ENCODE results near the gene FARS2. TPM values are rescaled to one million over a fixed set of nuclear protein-coding genes. Genes with fewer than 3 reads are reported as not detected.

The FARS2 gene
- total and polyA plus RNA-seq, 11 donors, result 11.4 to 24.6 (median 20.5) TPM

DNA sequence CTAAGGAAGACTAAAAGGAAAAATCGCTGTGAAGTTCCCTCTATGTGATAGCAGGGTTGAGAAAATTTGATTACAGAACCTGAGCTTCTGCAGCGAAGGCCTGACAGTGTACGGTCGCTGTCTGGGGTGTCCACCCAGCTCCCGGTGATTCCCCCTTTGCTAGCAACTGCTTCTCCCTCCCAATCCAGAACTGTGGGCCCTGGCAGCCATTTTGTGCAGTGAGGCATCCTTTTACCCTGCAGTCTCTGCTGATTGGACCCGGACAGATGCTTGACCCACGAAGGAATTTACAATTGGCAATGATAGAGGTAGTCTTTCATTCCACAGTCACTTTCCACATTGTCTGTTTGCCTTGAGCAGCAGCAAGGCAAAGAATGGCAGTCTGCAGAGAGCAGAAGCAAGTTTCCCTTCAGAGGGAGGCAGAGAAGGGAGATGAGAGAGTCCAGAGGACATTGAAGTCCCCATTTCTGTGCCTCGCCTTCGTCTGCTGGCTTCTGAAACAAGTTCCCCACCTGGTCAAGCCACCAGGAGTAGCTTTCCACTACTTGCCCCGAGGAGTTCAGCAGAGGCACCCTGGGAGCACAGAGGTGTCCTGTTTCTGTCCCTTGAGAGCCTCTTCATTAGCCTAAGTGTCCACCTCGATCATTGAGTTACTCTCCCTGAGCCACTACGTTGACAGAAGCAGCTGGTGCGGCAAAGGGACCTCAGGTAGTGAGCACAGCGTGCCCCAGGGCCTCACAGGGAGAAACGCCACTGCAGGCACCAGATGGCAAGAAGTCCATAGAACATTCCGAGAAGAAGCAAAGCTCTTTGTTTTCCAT, 375.1 kb downstream of the FARS2 start:
- DNase-seq (no peak), ATAC-seq (no peak)
- Histone ChIP-seq H3K36me3 (no peaks in the 10 kb centered on the region), H3K4me1 (peaks cover 0 to 21% (median 0%) of the 10 kb centered on the region in 12 donors), H3K27me3 (no peaks in the 10 kb centered on the region), H3K9me3 (peaks cover 0 to 19% (median 8%) of the 10 kb centered on the region in 12 donors), H3K4me3 (no peak overlapping the region), H3K27ac (no peak overlapping the region)
- WGBS, 4 donors, result 86 to 89% (median 89%) methylated on average over 16 of the region's 16 CpGs
- intact Hi-C loops (cut with DNase I), result loop anchor here in 1 of 10 donors (5.0 kb wide), 1 partner anchor 131 kb away; no protein-coding TSS in a partner anchor
- no peak for TF ChIP-seq POLR2A (IDR thresholded peaks at IDR 0.05)
- TF ChIP-seq, protein P1, sequence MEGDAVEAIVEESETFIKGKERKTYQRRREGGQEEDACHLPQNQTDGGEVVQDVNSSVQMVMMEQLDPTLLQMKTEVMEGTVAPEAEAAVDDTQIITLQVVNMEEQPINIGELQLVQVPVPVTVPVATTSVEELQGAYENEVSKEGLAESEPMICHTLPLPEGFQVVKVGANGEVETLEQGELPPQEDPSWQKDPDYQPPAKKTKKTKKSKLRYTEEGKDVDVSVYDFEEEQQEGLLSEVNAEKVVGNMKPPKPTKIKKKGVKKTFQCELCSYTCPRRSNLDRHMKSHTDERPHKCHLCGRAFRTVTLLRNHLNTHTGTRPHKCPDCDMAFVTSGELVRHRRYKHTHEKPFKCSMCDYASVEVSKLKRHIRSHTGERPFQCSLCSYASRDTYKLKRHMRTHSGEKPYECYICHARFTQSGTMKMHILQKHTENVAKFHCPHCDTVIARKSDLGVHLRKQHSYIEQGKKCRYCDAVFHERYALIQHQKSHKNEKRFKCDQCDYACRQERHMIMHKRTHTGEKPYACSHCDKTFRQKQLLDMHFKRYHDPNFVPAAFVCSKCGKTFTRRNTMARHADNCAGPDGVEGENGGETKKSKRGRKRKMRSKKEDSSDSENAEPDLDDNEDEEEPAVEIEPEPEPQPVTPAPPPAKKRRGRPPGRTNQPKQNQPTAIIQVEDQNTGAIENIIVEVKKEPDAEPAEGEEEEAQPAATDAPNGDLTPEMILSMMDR (IDR thresholded peaks at IDR 0.05), result no peak

DNA sequence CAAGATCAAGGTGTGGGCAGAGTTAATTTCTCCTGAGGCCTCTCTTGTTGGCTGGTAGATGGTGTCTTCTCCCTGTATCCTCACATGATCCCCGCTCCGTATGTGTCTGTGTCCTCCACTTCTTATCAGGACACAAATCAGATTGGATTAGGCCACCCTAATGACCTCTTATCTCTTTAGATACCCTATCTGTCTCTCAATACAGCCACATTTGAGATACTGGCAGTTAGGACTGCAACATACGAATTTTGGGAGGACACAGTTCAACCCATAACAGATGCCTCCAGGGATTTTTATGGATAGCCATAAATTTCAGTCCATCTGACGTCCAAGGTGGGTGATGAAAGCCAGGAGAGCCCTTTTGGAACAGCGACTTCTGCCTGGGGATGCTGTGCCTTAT, 376.4 kb downstream of the FARS2 start:
- no peak for DNase-seq
- no peak for ATAC-seq
- Histone ChIP-seq H3K4me1 (peaks cover 0 to 21% (median 0%) of the 10 kb centered on the region in 12 donors), H3K9me3 (peaks cover 0 to 19% (median 8%) of the 10 kb centered on the region in 12 donors), H3K27ac (peak overlapping the region in 2 of 12 donors; percentile 54 to 58), H3K4me3 (no peak overlapping the region), H3K27me3 (no peaks in the 10 kb centered on the region), H3K36me3 (no peaks in the 10 kb centered on the region)
- WGBS, 4 donors, result 78 to 86% (median 85%) methylated on average over 5 of the region's 5 CpGs
- intact Hi-C loops (cut with DNase I), result loop anchor here in 1 of 10 donors (5.0 kb wide), 1 partner anchor 130 kb away; no protein-coding TSS in a partner anchor
- TF ChIP-seq POLR2A (IDR thresholded peaks at IDR 0.05), result no peak
- TF ChIP-seq, protein P1 (IDR thresholded peaks at IDR 0.05), result no peak

DNA sequence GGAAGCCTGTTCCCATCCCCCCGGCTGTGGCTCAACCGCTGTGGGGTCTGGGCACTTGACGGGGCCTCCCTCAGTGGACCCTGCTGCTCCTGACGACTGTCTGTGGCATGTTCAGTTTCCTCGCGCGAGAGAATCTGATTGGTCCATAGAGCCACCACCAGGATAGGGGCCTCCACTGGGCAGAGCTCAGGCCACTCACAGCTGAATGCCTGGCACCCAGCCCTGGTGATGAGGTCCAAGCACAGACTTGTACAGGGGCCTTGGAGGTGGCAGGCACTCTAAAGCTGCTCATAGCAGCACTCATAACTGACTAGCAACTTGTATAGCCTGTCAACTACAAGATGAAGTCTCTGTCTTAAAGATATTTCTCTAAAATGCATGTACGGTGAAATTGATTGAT, 377.4 kb downstream of the FARS2 start:
- DNase-seq, result peak; percentile 63 to 89 (median 73)
- no peaks in the 10 kb centered on the region for H3K36me3 ChIP-seq
- TF ChIP-seq, protein P1 (IDR thresholded peaks at IDR 0.05), result no peak
- TF ChIP-seq POLR2A (IDR thresholded peaks at IDR 0.05), result no peak
- H3K9me3 ChIP-seq, result peaks cover 0 to 19% (median 8%) of the 10 kb centered on the region in 12 donors
- no peak overlapping the region for H3K4me3 ChIP-seq
- H3K27ac ChIP-seq, result peak overlapping the region in 7 of 12 donors; percentile 8 to 58 (median 44)
- H3K4me1 ChIP-seq, result peaks cover 0 to 21% (median 0%) of the 10 kb centered on the region in 12 donors
- intact Hi-C loops (cut with DNase I), result loop anchor here in 1 of 10 donors (5.0 kb wide), 1 partner anchor 129 kb away; no protein-coding TSS in a partner anchor
- peak; percentile 86 to 93 (median 93) for ATAC-seq
- no peaks in the 10 kb centered on the region for H3K27me3 ChIP-seq
- 51 to 76% (median 65%) methylated on average over 5 to 8 of the region's 8 CpGs for WGBS, 4 donors

DNA sequence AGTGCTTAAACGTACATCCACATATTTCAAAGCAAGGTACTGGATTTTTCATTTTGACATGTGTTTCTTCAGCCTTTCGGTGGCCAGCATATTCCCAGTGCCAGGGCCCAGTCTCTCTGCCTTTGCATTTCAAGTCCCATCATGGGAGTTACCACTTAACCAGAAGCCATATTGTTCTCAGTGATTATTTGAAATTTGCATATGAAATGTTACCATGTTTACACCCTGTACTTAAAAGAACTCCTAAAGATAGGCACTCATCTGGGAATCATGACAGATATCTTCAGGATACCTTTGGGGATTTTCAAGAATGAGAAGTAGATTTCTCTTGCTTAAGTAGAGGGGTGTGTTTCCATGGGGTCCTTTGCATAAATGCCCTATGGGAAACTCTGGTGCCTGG, 377.9 kb downstream of the FARS2 start:
- no peaks in the 10 kb centered on the region for H3K27me3 ChIP-seq
- peaks cover 0 to 18% (median 0%) of the 10 kb centered on the region in 12 donors for H3K4me1 ChIP-seq
- peak overlapping the region in 3 of 12 donors; percentile 3 to 58 (median 54) for H3K27ac ChIP-seq
- H3K36me3 ChIP-seq, result no peaks in the 10 kb centered on the region
- TF ChIP-seq POLR2A (IDR thresholded peaks at IDR 0.05), result no peak
- TF ChIP-seq, protein P1 (IDR thresholded peaks at IDR 0.05), result no peak
- no peak overlapping the region for H3K4me3 ChIP-seq
- ATAC-seq (no peak), DNase-seq (no peak)
- WGBS, 4 donors, result 90 to 95% (median 94%) methylated on average over 2 of the region's 2 CpGs
- intact Hi-C loops (cut with DNase I), result loop anchor here in 1 of 10 donors (5.0 kb wide), 1 partner anchor 128 kb away; no protein-coding TSS in a partner anchor
- peaks cover 0 to 19% (median 8%) of the 10 kb centered on the region in 12 donors for H3K9me3 ChIP-seq
